ENCODE results near the gene CCAR1. TPM values are rescaled to one million over a fixed set of nuclear protein-coding genes. Genes with fewer than 3 reads are reported as not detected.
"Not testable (repeated sequence)": the region's sequence is repeated elsewhere in the genome, so short reads cannot be mapped to it uniquely, and the experiment has no call there.

Gene CCAR1
- polyA plus RNA-seq, 1 donor = 86.8 TPM

GRCh38 chr10:68717435-68717834, 3.6 kb upstream of the CCAR1 start:
- no peak for DNase-seq
- Histone ChIP-seq H3K36me3 (ENCODE audit: control insufficient read depth, insufficient read depth, low read length) (no peaks in the 10 kb centered on the region), H3K27ac (ENCODE audit: low read length) (no peak overlapping the region), H3K4me3 (ENCODE audit: low read length) (no peak overlapping the region), H3K9me3 (ENCODE audit: control insufficient read depth, low read depth, low read length) (no peaks in the 10 kb centered on the region), H3K4me1 (ENCODE audit: control insufficient read depth, insufficient read depth, low read length) (peaks cover 1% of the 10 kb centered on the region), H3K27me3 (ENCODE audit: control insufficient read depth, insufficient read depth, low read length) (no peaks in the 10 kb centered on the region)
- no CpG with 5 or more reads among the region's 3 CpGs for WGBS (ENCODE audit: insufficient coverage, low lambda C conversion rate)

- Histone ChIP-seq H3K27ac (ENCODE audit: low read length) (peak overlapping the region; percentile 79), H3K4me1 (ENCODE audit: control insufficient read depth, insufficient read depth, low read length) (peaks cover 4% of the 10 kb centered on the region), H3K36me3 (ENCODE audit: control insufficient read depth, insufficient read depth, low read length) (peaks cover 29% of the 10 kb centered on the region), H3K27me3 (ENCODE audit: control insufficient read depth, insufficient read depth, low read length) (no peaks in the 10 kb centered on the region), H3K4me3 (ENCODE audit: low read length) (peak overlapping the region; percentile 98), H3K9me3 (ENCODE audit: control insufficient read depth, low read depth, low read length) (no peaks in the 10 kb centered on the region)
- peak in 1 of 2 donors; percentile 25 for DNase-seq
- no CpG with 5 or more reads among the region's 27 CpGs for WGBS (ENCODE audit: insufficient coverage, low lambda C conversion rate)
Observed at GRCh38 chr10:68721673-68722335, 765 bp downstream of the CCAR1 start.

- no peak for DNase-seq
- Histone ChIP-seq H3K4me1 (ENCODE audit: control insufficient read depth, insufficient read depth, low read length) (peaks cover 4% of the 10 kb centered on the region), H3K27me3 (ENCODE audit: control insufficient read depth, insufficient read depth, low read length) (no peaks in the 10 kb centered on the region), H3K9me3 (ENCODE audit: control insufficient read depth, low read depth, low read length) (no peaks in the 10 kb centered on the region), H3K27ac (ENCODE audit: low read length) (no peak overlapping the region), H3K4me3 (ENCODE audit: low read length) (no peak overlapping the region), H3K36me3 (ENCODE audit: control insufficient read depth, insufficient read depth, low read length) (peaks cover 46% of the 10 kb centered on the region)
- WGBS (ENCODE audit: insufficient coverage, low lambda C conversion rate) = 100% methylated on average over 1 of the region's 14 CpGs
Observed at GRCh38 chr10:68725016-68725415, 4.0 kb downstream of the CCAR1 start.

GRCh38 chr10:68727146-68727545, 6.1 kb downstream of the CCAR1 start:
- no peak overlapping the region for H3K4me3 ChIP-seq (ENCODE audit: low read length)
- H3K36me3 ChIP-seq (ENCODE audit: control insufficient read depth, insufficient read depth, low read length) = peaks cover 61% of the 10 kb centered on the region
- no peaks in the 10 kb centered on the region for H3K9me3 ChIP-seq (ENCODE audit: control insufficient read depth, low read depth, low read length)
- DNase-seq = no peak
- no peaks in the 10 kb centered on the region for H3K27me3 ChIP-seq (ENCODE audit: control insufficient read depth, insufficient read depth, low read length)
- 85% methylated on average over 2 of the region's 9 CpGs for WGBS (ENCODE audit: insufficient coverage, low lambda C conversion rate)
- no peak overlapping the region for H3K27ac ChIP-seq (ENCODE audit: low read length)
- H3K4me1 ChIP-seq (ENCODE audit: control insufficient read depth, insufficient read depth, low read length) = peaks cover 4% of the 10 kb centered on the region

GRCh38 chr10:68732651-68733050, 11.6 kb downstream of the CCAR1 start:
- 96% methylated on average over 4 of the region's 8 CpGs for WGBS (ENCODE audit: insufficient coverage, low lambda C conversion rate)
- H3K27ac ChIP-seq (ENCODE audit: low read length) = no peak overlapping the region
- no peak overlapping the region for H3K4me3 ChIP-seq (ENCODE audit: low read length)
- no peaks in the 10 kb centered on the region for H3K9me3 ChIP-seq (ENCODE audit: control insufficient read depth, low read depth, low read length)
- H3K27me3 ChIP-seq (ENCODE audit: control insufficient read depth, insufficient read depth, low read length) = no peaks in the 10 kb centered on the region
- DNase-seq = no peak
- H3K36me3 ChIP-seq (ENCODE audit: control insufficient read depth, insufficient read depth, low read length) = peaks cover 75% of the 10 kb centered on the region
- no peaks in the 10 kb centered on the region for H3K4me1 ChIP-seq (ENCODE audit: control insufficient read depth, insufficient read depth, low read length)

GRCh38 chr10:68734349-68734748, 13.3 kb downstream of the CCAR1 start:
- H3K9me3 ChIP-seq (ENCODE audit: control insufficient read depth, low read depth, low read length) = no peaks in the 10 kb centered on the region
- H3K36me3 ChIP-seq (ENCODE audit: control insufficient read depth, insufficient read depth, low read length) = peaks cover 79% of the 10 kb centered on the region
- H3K27ac ChIP-seq (ENCODE audit: low read length) = no peak overlapping the region
- no peaks in the 10 kb centered on the region for H3K4me1 ChIP-seq (ENCODE audit: control insufficient read depth, insufficient read depth, low read length)
- WGBS (ENCODE audit: insufficient coverage, low lambda C conversion rate) = 100% methylated on average over 5 of the region's 7 CpGs
- no peak for DNase-seq
- H3K4me3 ChIP-seq (ENCODE audit: low read length) = no peak overlapping the region
- H3K27me3 ChIP-seq (ENCODE audit: control insufficient read depth, insufficient read depth, low read length) = no peaks in the 10 kb centered on the region

GRCh38 chr10:68735119-68735518, 14.1 kb downstream of the CCAR1 start:
- WGBS (ENCODE audit: insufficient coverage, low lambda C conversion rate) = 50% methylated on average over 1 of the region's 6 CpGs
- no peak overlapping the region for H3K4me3 ChIP-seq (ENCODE audit: low read length)
- no peak for DNase-seq
- H3K9me3 ChIP-seq (ENCODE audit: control insufficient read depth, low read depth, low read length) = no peaks in the 10 kb centered on the region
- no peak overlapping the region for H3K27ac ChIP-seq (ENCODE audit: low read length)
- H3K36me3 ChIP-seq (ENCODE audit: control insufficient read depth, insufficient read depth, low read length) = peaks cover 74% of the 10 kb centered on the region
- no peaks in the 10 kb centered on the region for H3K27me3 ChIP-seq (ENCODE audit: control insufficient read depth, insufficient read depth, low read length)
- no peaks in the 10 kb centered on the region for H3K4me1 ChIP-seq (ENCODE audit: control insufficient read depth, insufficient read depth, low read length)

- not testable (repeated sequence) for H3K4me3 ChIP-seq (ENCODE audit: low read length); H3K27ac ChIP-seq (ENCODE audit: low read length); H3K27me3 ChIP-seq (ENCODE audit: control insufficient read depth, insufficient read depth, low read length); H3K9me3 ChIP-seq (ENCODE audit: control insufficient read depth, low read depth, low read length); DNase-seq; H3K4me1 ChIP-seq (ENCODE audit: control insufficient read depth, insufficient read depth, low read length)
- peaks cover 73% of the 10 kb centered on the region for H3K36me3 ChIP-seq (ENCODE audit: control insufficient read depth, insufficient read depth, low read length)
- WGBS (ENCODE audit: insufficient coverage, low lambda C conversion rate) = no CpG with 5 or more reads among the region's 7 CpGs
Observed at GRCh38 chr10:68735739-68736138, 14.7 kb downstream of the CCAR1 start.

- peaks cover 68% of the 10 kb centered on the region for H3K36me3 ChIP-seq (ENCODE audit: control insufficient read depth, insufficient read depth, low read length)
- H3K4me1 ChIP-seq (ENCODE audit: control insufficient read depth, insufficient read depth, low read length); H3K27ac ChIP-seq (ENCODE audit: low read length); DNase-seq; H3K9me3 ChIP-seq (ENCODE audit: control insufficient read depth, low read depth, low read length); H3K4me3 ChIP-seq (ENCODE audit: low read length); H3K27me3 ChIP-seq (ENCODE audit: control insufficient read depth, insufficient read depth, low read length): not testable (repeated sequence)
- no CpG with 5 or more reads among the region's 5 CpGs for WGBS (ENCODE audit: insufficient coverage, low lambda C conversion rate)
Observed at GRCh38 chr10:68740676-68741075, 19.6 kb downstream of the CCAR1 start.

GRCh38 chr10:68742397-68742796, 21.4 kb downstream of the CCAR1 start:
- H3K27ac ChIP-seq (ENCODE audit: low read length) = no peak overlapping the region
- no peaks in the 10 kb centered on the region for H3K4me1 ChIP-seq (ENCODE audit: control insufficient read depth, insufficient read depth, low read length)
- H3K9me3 ChIP-seq (ENCODE audit: control insufficient read depth, low read depth, low read length) = no peaks in the 10 kb centered on the region
- no peaks in the 10 kb centered on the region for H3K27me3 ChIP-seq (ENCODE audit: control insufficient read depth, insufficient read depth, low read length)
- peaks cover 69% of the 10 kb centered on the region for H3K36me3 ChIP-seq (ENCODE audit: control insufficient read depth, insufficient read depth, low read length)
- WGBS (ENCODE audit: insufficient coverage, low lambda C conversion rate) = no CpG with 5 or more reads among the region's 6 CpGs
- no peak for DNase-seq
- no peak overlapping the region for H3K4me3 ChIP-seq (ENCODE audit: low read length)

- no peaks in the 10 kb centered on the region for H3K27me3 ChIP-seq (ENCODE audit: control insufficient read depth, insufficient read depth, low read length)
- no peaks in the 10 kb centered on the region for H3K9me3 ChIP-seq (ENCODE audit: control insufficient read depth, low read depth, low read length)
- H3K4me3 ChIP-seq (ENCODE audit: low read length) = no peak overlapping the region
- no peaks in the 10 kb centered on the region for H3K4me1 ChIP-seq (ENCODE audit: control insufficient read depth, insufficient read depth, low read length)
- H3K36me3 ChIP-seq (ENCODE audit: control insufficient read depth, insufficient read depth, low read length) = peaks cover 75% of the 10 kb centered on the region
- H3K27ac ChIP-seq (ENCODE audit: low read length) = no peak overlapping the region
- no peak for DNase-seq
- 100% methylated on average over 1 of the region's 2 CpGs for WGBS (ENCODE audit: insufficient coverage, low lambda C conversion rate)
Observed at GRCh38 chr10:68752711-68753350, 31.8 kb downstream of the CCAR1 start.
